ENCODE results near the gene SDK1.

DNA sequence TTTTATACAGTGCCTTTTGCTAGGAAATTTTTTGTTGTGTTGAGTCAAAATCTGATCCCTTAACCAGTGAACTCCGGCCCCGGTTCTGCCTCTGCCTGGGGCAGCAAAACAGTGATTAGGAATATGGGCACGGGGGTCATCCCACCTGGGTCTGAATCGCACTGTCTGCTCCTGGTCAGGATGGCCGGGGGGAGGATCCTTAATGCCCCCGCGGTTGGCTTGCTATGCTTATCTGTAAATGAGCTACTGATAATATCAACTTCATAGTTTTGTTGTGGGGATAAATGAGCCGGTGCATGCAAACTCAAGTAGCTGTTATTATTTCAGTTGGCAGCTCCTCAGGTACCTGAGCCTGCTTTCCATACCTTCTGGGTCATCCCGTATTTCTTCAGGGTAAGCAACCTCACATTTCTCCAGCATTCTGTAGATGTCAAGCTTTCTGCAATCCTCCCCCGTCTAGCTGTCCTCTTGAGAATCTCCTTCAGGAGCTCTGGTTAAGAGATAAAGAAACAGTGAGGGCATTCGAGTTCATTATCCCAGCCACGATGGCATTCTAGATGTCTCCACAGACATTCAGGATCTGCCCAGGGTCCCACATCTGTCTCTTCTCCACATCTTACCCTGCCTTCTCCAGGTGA, 592.2 kb downstream of the SDK1 start:
- TF ChIP-seq, protein P1, sequence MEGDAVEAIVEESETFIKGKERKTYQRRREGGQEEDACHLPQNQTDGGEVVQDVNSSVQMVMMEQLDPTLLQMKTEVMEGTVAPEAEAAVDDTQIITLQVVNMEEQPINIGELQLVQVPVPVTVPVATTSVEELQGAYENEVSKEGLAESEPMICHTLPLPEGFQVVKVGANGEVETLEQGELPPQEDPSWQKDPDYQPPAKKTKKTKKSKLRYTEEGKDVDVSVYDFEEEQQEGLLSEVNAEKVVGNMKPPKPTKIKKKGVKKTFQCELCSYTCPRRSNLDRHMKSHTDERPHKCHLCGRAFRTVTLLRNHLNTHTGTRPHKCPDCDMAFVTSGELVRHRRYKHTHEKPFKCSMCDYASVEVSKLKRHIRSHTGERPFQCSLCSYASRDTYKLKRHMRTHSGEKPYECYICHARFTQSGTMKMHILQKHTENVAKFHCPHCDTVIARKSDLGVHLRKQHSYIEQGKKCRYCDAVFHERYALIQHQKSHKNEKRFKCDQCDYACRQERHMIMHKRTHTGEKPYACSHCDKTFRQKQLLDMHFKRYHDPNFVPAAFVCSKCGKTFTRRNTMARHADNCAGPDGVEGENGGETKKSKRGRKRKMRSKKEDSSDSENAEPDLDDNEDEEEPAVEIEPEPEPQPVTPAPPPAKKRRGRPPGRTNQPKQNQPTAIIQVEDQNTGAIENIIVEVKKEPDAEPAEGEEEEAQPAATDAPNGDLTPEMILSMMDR (IDR thresholded peaks at IDR 0.05; ENCODE audit: low read depth, low read length), result no peak
- TF ChIP-seq POLR2A (IDR thresholded peaks at IDR 0.05; ENCODE audit: extremely low read depth, insufficient read length), result no peak
- TF ChIP-seq, protein P2, sequence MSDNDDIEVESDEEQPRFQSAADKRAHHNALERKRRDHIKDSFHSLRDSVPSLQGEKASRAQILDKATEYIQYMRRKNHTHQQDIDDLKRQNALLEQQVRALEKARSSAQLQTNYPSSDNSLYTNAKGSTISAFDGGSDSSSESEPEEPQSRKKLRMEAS (IDR thresholded peaks at IDR 0.05; ENCODE audit: low read depth, low read length), result no peak

Data from NB4 (cell line).